Measurements from ENCODE around the gene PEX11A. TPM values are rescaled to one million over a fixed set of nuclear protein-coding genes. Genes with fewer than 3 reads are reported as not detected.
A peak's percentile ranks its signal among the peaks of the same experiment; 100 is the strongest.

The PEX11A gene
- total RNA-seq, 1 donor from 2014 or later = 5.8 TPM

DNA sequence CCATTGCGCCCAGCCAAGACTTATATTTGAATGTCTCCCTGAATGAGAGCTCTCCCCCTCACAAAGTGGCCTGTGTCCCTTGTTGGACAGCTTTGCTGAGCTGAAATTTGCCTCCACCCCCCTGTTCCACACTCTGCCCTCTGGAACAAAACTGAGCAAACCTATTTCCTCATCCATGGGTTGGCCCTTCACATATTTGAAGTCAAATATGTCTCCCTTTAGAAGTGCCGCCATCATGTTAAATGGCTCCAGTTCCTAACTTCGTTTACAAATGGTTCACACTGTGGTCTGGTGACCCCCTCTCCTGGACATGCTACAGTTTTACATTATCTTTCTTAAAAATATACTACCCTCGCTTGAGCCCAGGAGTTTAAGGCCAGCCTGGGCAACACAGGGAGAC, 16.0 kb downstream of the PEX11A start:
- Histone ChIP-seq H3K36me3 (ENCODE audit: control insufficient read depth, insufficient read depth, low read length) (no peaks in the 10 kb centered on the region), H3K4me3 (ENCODE audit: low read depth, low read length) (no peak overlapping the region), H3K27me3 (ENCODE audit: control insufficient read depth, insufficient read depth, low read length) (peaks cover 2% of the 10 kb centered on the region)
- FAIRE-seq (peak; percentile 64), DNase-seq (ENCODE audit: low read depth) (no peak)
- TF ChIP-seq, protein P1, sequence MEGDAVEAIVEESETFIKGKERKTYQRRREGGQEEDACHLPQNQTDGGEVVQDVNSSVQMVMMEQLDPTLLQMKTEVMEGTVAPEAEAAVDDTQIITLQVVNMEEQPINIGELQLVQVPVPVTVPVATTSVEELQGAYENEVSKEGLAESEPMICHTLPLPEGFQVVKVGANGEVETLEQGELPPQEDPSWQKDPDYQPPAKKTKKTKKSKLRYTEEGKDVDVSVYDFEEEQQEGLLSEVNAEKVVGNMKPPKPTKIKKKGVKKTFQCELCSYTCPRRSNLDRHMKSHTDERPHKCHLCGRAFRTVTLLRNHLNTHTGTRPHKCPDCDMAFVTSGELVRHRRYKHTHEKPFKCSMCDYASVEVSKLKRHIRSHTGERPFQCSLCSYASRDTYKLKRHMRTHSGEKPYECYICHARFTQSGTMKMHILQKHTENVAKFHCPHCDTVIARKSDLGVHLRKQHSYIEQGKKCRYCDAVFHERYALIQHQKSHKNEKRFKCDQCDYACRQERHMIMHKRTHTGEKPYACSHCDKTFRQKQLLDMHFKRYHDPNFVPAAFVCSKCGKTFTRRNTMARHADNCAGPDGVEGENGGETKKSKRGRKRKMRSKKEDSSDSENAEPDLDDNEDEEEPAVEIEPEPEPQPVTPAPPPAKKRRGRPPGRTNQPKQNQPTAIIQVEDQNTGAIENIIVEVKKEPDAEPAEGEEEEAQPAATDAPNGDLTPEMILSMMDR (IDR thresholded peaks at IDR 0.05; ENCODE audit: insufficient read depth, low read length, severe bottlenecking) = no peak

DNA sequence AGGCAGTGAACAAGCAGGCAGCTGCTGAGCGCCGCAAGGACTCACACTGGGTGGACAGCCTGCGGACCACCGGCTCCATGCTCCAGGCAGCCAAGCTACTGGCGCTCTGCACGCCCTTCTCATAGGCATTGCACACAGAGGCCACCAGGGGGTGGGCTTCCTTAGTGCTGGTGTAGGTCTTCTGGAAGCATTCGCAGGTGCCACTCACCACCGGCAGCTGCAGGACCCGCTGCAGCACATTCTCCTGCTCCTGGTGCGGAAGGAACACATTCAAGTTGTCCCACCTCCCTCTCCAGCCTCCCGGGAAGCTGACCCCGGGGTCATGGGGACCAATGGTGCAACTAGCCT, 17.4 kb downstream of the PEX11A start:
- TF ChIP-seq, protein P1 (IDR thresholded peaks at IDR 0.05; ENCODE audit: insufficient read depth, low read length, severe bottlenecking) = peak; percentile 47
- peak; percentile 6 for DNase-seq (ENCODE audit: low read depth)
- no peak for FAIRE-seq
- no peaks in the 10 kb centered on the region for H3K36me3 ChIP-seq (ENCODE audit: control insufficient read depth, insufficient read depth, low read length)
- H3K4me3 ChIP-seq (ENCODE audit: low read depth, low read length) = no peak overlapping the region
- no peaks in the 10 kb centered on the region for H3K27me3 ChIP-seq (ENCODE audit: control insufficient read depth, insufficient read depth, low read length)

DNA sequence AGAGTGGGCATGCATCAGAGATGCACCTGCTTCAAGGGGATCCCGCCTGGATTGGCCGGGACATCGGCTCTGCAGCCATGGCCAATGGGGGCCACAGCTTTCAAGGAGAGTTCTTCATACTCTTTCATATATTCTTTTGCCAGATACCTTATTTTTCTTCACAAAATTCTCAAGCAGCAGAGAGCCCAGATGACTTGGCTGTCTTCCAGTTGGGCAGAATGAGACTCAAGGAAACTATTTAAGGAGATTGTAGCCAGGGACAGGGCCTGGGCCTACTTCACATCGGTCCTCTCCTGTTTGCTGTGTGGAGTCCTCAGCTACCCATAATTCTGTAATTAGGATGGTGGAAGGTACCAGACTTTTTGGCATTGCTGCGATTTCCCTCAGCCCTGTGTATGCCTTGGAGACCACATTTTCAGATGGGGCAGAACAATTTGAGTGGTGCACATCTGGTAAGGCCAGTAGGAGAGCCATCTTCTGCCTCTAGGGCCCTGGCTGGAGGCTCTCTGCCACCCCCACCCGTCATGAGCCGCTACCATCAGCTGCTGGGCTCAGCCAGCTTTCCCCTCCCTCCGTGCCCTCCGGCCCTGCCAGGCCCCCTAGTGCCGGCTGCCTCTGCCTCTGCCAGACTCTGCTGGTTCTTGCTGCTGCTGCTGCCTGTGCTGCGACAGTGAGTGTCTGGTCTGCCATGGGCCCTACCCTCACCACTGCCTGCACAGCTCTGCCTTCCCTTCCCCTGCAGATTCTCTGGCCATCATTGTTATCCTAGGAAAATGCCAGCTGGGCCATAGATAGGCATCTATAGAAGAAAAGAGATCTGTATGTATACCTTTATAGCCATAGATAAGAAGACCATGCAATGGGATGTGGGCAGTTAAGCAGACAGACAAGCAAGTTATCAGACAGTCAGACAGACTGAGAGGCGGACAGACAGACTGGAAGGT, 18.1 kb downstream of the PEX11A start:
- Histone ChIP-seq H3K4me3 (ENCODE audit: low read depth, low read length) (no peak overlapping the region), H3K36me3 (ENCODE audit: control insufficient read depth, insufficient read depth, low read length) (no peaks in the 10 kb centered on the region), H3K27me3 (ENCODE audit: control insufficient read depth, insufficient read depth, low read length) (no peaks in the 10 kb centered on the region)
- FAIRE-seq (no peak), DNase-seq (ENCODE audit: low read depth) (no peak)
- TF ChIP-seq, protein P1 (IDR thresholded peaks at IDR 0.05; ENCODE audit: insufficient read depth, low read length, severe bottlenecking) = no peak

DNA sequence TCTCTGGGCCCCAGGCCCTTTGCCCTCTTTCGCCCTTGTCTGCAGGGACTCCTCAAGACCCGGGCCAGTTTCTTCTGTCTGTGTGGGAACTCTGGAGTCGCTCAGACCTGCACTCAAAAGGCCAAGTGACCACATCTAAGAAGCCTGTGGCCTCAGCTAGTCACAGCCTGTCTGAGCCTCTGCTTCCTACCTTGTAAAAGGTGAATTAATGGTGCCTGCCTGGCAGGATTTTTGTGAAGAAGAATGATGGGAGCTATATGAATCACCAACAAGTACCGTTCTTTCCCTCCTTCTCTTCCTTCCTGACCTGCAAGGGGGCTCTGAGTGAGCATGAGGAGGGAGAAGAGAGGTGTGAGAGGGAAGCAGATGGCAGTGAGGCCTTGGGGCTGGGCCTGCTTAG, 18.9 kb downstream of the PEX11A start:
- TF ChIP-seq, protein P1 (IDR thresholded peaks at IDR 0.05; ENCODE audit: insufficient read depth, low read length, severe bottlenecking) = no peak
- no peak overlapping the region for H3K4me3 ChIP-seq (ENCODE audit: low read depth, low read length)
- no peaks in the 10 kb centered on the region for H3K36me3 ChIP-seq (ENCODE audit: control insufficient read depth, insufficient read depth, low read length)
- peak; percentile 21 for DNase-seq (ENCODE audit: low read depth)
- H3K27me3 ChIP-seq (ENCODE audit: control insufficient read depth, insufficient read depth, low read length) = no peaks in the 10 kb centered on the region
- no peak for FAIRE-seq

DNA sequence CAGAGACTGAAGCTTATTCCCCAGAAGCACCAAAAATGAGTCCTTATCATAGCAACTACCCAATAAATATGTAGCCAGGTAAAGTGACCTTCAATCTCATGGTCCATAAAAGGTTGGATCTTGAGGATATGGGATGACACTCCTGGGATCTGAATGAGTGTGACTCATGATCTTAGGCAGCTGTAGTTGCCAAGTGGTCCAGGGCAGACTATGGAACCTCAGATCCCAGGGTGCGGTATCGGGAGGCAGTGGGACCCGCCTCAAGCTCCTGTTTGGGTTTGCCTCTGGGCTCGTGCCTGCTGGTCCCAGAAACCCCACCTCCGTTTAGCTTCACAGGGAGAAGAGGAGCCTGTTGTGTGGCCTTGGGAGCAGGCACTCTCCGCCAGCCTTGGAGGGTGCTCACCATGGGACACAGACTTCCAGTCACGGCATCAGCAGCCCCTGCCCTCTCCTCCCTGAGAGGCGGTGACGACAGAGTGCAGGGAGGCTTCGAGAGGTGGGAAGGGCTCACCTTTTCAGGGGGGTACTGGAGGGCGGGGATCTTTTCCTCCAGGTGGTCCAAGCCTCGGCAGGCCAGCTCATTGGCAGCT, 19.5 kb downstream of the PEX11A start:
- peak; percentile 7 for DNase-seq (ENCODE audit: low read depth)
- no peak overlapping the region for H3K4me3 ChIP-seq (ENCODE audit: low read depth, low read length)
- H3K27me3 ChIP-seq (ENCODE audit: control insufficient read depth, insufficient read depth, low read length) = no peaks in the 10 kb centered on the region
- no peaks in the 10 kb centered on the region for H3K36me3 ChIP-seq (ENCODE audit: control insufficient read depth, insufficient read depth, low read length)
- TF ChIP-seq, protein P1 (IDR thresholded peaks at IDR 0.05; ENCODE audit: insufficient read depth, low read length, severe bottlenecking) = no peak
- peak; percentile 28 for FAIRE-seq

All from bronchial epithelial cell (primary cell).